ENCODE measurements around the gene NFKB2. TPM values are rescaled to one million over a fixed set of nuclear protein-coding genes. Genes with fewer than 3 reads are reported as not detected.
A peak's percentile ranks its signal among the peaks of the same experiment; 100 is the strongest.

The NFKB2 gene
- total RNA-seq, 1 donor from 2014 or later: 7.5 TPM

- H3K27ac Mint-ChIP-seq (ENCODE audit: unreplicated experiment): no peak overlapping the region
- H3K4me3 Mint-ChIP-seq (ENCODE audit: unreplicated experiment): peak overlapping the region; percentile 91
- TF ChIP-seq CTCF (IDR thresholded peaks at IDR 0.05; ENCODE audit: partially characterized antibody, unreplicated experiment): peak; percentile 91
- H3K36me3 Mint-ChIP-seq (ENCODE audit: unreplicated experiment): no peaks in the 10 kb centered on the region
- peak; percentile 89 for DNase-seq
- H3K4me1 Mint-ChIP-seq (ENCODE audit: low read depth, unreplicated experiment): peaks cover 14% of the 10 kb centered on the region
- H3K9me3 Mint-ChIP-seq (ENCODE audit: unreplicated experiment): peaks cover 4% of the 10 kb centered on the region
- H3K27me3 Mint-ChIP-seq (ENCODE audit: unreplicated experiment): peaks cover 13% of the 10 kb centered on the region
Measured at GRCh38 chr10:102394079-102394800, 1.3 kb upstream of the NFKB2 start.

- Mint-ChIP-seq H3K27me3 (ENCODE audit: unreplicated experiment) (peaks cover 13% of the 10 kb centered on the region), H3K9me3 (ENCODE audit: unreplicated experiment) (peaks cover 4% of the 10 kb centered on the region), H3K27ac (ENCODE audit: unreplicated experiment) (no peak overlapping the region), H3K4me3 (ENCODE audit: unreplicated experiment) (peak overlapping the region; percentile 91), H3K4me1 (ENCODE audit: low read depth, unreplicated experiment) (peaks cover 14% of the 10 kb centered on the region), H3K36me3 (ENCODE audit: unreplicated experiment) (no peaks in the 10 kb centered on the region)
- TF ChIP-seq CTCF (IDR thresholded peaks at IDR 0.05; ENCODE audit: partially characterized antibody, unreplicated experiment): no peak
- DNase-seq: no peak
Measured at GRCh38 chr10:102394801-102395399, 605 bp upstream of the NFKB2 start.

GRCh38 chr10:102396317-102396650, 779 bp downstream of the NFKB2 start:
- TF ChIP-seq CTCF (IDR thresholded peaks at IDR 0.05; ENCODE audit: partially characterized antibody, unreplicated experiment): no peak
- Mint-ChIP-seq H3K4me3 (ENCODE audit: unreplicated experiment) (peak overlapping the region; percentile 74), H3K27me3 (ENCODE audit: unreplicated experiment) (peaks cover 13% of the 10 kb centered on the region), H3K27ac (ENCODE audit: unreplicated experiment) (peak overlapping the region; percentile 20), H3K4me1 (ENCODE audit: low read depth, unreplicated experiment) (peaks cover 8% of the 10 kb centered on the region), H3K9me3 (ENCODE audit: unreplicated experiment) (peaks cover 4% of the 10 kb centered on the region), H3K36me3 (ENCODE audit: unreplicated experiment) (no peaks in the 10 kb centered on the region)
- no peak for DNase-seq

- peak overlapping the region; percentile 74 for H3K4me3 Mint-ChIP-seq (ENCODE audit: unreplicated experiment)
- H3K27ac Mint-ChIP-seq (ENCODE audit: unreplicated experiment): no peak overlapping the region
- no peak for DNase-seq
- peaks cover 13% of the 10 kb centered on the region for H3K27me3 Mint-ChIP-seq (ENCODE audit: unreplicated experiment)
- H3K4me1 Mint-ChIP-seq (ENCODE audit: low read depth, unreplicated experiment): peaks cover 8% of the 10 kb centered on the region
- no peak for TF ChIP-seq CTCF (IDR thresholded peaks at IDR 0.05; ENCODE audit: partially characterized antibody, unreplicated experiment)
- no peaks in the 10 kb centered on the region for H3K36me3 Mint-ChIP-seq (ENCODE audit: unreplicated experiment)
- H3K9me3 Mint-ChIP-seq (ENCODE audit: unreplicated experiment): peaks cover 4% of the 10 kb centered on the region
Measured at GRCh38 chr10:102396730-102397151, 1.2 kb downstream of the NFKB2 start.
